ENCODE results near the gene GNRH2. TPM values are rescaled to one million over a fixed set of nuclear protein-coding genes. Genes with fewer than 3 reads are reported as not detected.

GNRH2 gene
- total and polyA plus RNA-seq, 2 of the 8 experiments (the other 6 are each of a cell fraction or from before 2014, with no cell fraction given): 0.09 to 0.82 TPM

- H3K79me2 ChIP-seq (ENCODE audit: control insufficient read depth in 1 of 2, insufficient read depth in 2 of 2, low read length in 2 of 2): no peaks in the 10 kb centered on the region
- no peak overlapping the region for H2AFZ ChIP-seq (ENCODE audit: low read length)
- H2BK20ac ChIP-seq (ENCODE audit: low read length): no peak overlapping the region
- no peak overlapping the region for H3K27ac ChIP-seq (ENCODE audit: low read depth, low read length)
- no peak overlapping the region for H2BK120ac ChIP-seq (replicated peaks; ENCODE audit: low read depth, low read length)
- ChIA-PET POLR2A (ENCODE audit: partially characterized antibody) (no interaction called here), CTCF (ENCODE audit: partially characterized antibody) (no interaction called here)
- peaks cover 12 to 43% (median 38%) of the 10 kb centered on the region in 4 experiments for H3K36me3 ChIP-seq (ENCODE audit: control insufficient read depth in 2 of 4, insufficient read depth in 4 of 4, low read length in 3 of 4)
- H3K4me1 ChIP-seq (replicated peaks in 1 of 4; ENCODE audit: control insufficient read depth in 3 of 4, insufficient read depth in 4 of 4, low read length in 3 of 4): no peaks in the 10 kb centered on the region
- no peak overlapping the region for H4K8ac ChIP-seq (ENCODE audit: extremely low read depth, insufficient read depth, low read length)
- no peak overlapping the region for H3K4me2 ChIP-seq (ENCODE audit: insufficient read depth in 1 of 2, low read depth in 2 of 2, low read length in 2 of 2)
- H3K9me3 ChIP-seq (ENCODE audit: insufficient read depth in 2 of 2, low read depth in 1 of 2, low read length in 1 of 2): peaks cover 3 to 7% of the 10 kb centered on the region in 2 experiments; a peak in 2 of 4 replicates
- H3K27me3 ChIP-seq (replicated peaks in 1 of 4; ENCODE audit: control insufficient read depth in 3 of 4, extremely low read depth in 1 of 4, insufficient read depth in 3 of 4, low read length in 3 of 4): no peaks in the 10 kb centered on the region
- no peak overlapping the region for H4K91ac ChIP-seq (replicated peaks; ENCODE audit: insufficient read length, low read length)
- 91% methylated on average over 5 of the region's 5 CpGs; no CpG with 5 or more reads in 1 of the 2 experiments for WGBS, 2 experiments (ENCODE audit: extremely low coverage in 1 of 2, insufficient coverage in 1 of 2, insufficient read length in 1 of 2, insufficient replicate concordance in 2 of 2, low coverage in 1 of 2, low lambda C conversion rate in 2 of 2, missing lambda C conversion rate in 1 of 2)
- H4K5ac ChIP-seq (ENCODE audit: insufficient read length, low read depth, low read length): no peak overlapping the region
- no peak overlapping the region for H2BK12ac ChIP-seq (ENCODE audit: low read depth, low read length)
- no peak for DNase-seq (ENCODE audit: low read depth in 1 of 2, low spot score in 2 of 2)
- H4K20me1 ChIP-seq (replicated peaks in 1 of 2; ENCODE audit: control insufficient read depth in 1 of 2, insufficient read depth in 2 of 2, low read length in 2 of 2): no peaks in the 10 kb centered on the region
- H3K9ac ChIP-seq (replicated peaks in 1 of 4; ENCODE audit: extremely low read depth in 1 of 4, low read depth in 3 of 4, low read length in 3 of 4): no peak overlapping the region
- H3K14ac ChIP-seq (ENCODE audit: insufficient read length): no peak overlapping the region
- H3K79me1 ChIP-seq (ENCODE audit: low read depth, low read length): no peaks in the 10 kb centered on the region
- no peak for FAIRE-seq
- no peaks in the 10 kb centered on the region for H3K23me2 ChIP-seq (ENCODE audit: low read depth, low read length)
- no peak overlapping the region for H2BK5ac ChIP-seq (ENCODE audit: low read depth, low read length)
- no peak overlapping the region for H3K4me3 ChIP-seq (ENCODE audit: extremely low read depth in 1 of 4, insufficient read depth in 2 of 4, low read depth in 3 of 4, low read length in 4 of 4)
- H3K56ac ChIP-seq (replicated peaks; ENCODE audit: insufficient read length, low read depth, low read length): no peak overlapping the region
- no peak overlapping the region for H2BK15ac ChIP-seq (ENCODE audit: low read length)
- H3K23ac ChIP-seq (ENCODE audit: insufficient read length): no peak overlapping the region
- no peak overlapping the region for H3K4ac ChIP-seq (replicated peaks; ENCODE audit: insufficient read length, low read depth, low read length)
- TF ChIP-seq KDM4A (IDR thresholded peaks at IDR 0.05; ENCODE audit: low read depth, low read length, severe bottlenecking) (no peak), YY1 (IDR thresholded peaks at IDR 0.05; ENCODE audit: low read depth, low read length) (no peak), CREB1 (IDR thresholded peaks at IDR 0.05) (no peak), MAFK (IDR thresholded peaks at IDR 0.05; ENCODE audit: low read depth, low read length) (no peak), SAP30 (IDR thresholded peaks at IDR 0.05; ENCODE audit: insufficient read depth, insufficient replicate concordance, low read length) (no peak), SP4 (IDR thresholded peaks at IDR 0.05; ENCODE audit: low read length) (no peak), RNF2 (IDR thresholded peaks at IDR 0.05; ENCODE audit: borderline replicate concordance, low read depth, low read length, missing control alignments, poor library complexity, severe bottlenecking) (no peak)
- no peak overlapping the region for H3K18ac ChIP-seq (ENCODE audit: extremely low read depth, low read length)
- no peak overlapping the region for H2AK5ac ChIP-seq (ENCODE audit: low read depth, low read length)
These were observed 21.6 kb upstream of the GNRH2 start for GRCh38 chr20:3021777-3022176.

Data from H1 (cell line).